ENCODE results near the gene ADORA1. TPM values are rescaled to one million over a fixed set of nuclear protein-coding genes. Genes with fewer than 3 reads are reported as not detected.

The ADORA1 gene
- total RNA-seq, 2 experiments from 2014 or later: not detected

DNA sequence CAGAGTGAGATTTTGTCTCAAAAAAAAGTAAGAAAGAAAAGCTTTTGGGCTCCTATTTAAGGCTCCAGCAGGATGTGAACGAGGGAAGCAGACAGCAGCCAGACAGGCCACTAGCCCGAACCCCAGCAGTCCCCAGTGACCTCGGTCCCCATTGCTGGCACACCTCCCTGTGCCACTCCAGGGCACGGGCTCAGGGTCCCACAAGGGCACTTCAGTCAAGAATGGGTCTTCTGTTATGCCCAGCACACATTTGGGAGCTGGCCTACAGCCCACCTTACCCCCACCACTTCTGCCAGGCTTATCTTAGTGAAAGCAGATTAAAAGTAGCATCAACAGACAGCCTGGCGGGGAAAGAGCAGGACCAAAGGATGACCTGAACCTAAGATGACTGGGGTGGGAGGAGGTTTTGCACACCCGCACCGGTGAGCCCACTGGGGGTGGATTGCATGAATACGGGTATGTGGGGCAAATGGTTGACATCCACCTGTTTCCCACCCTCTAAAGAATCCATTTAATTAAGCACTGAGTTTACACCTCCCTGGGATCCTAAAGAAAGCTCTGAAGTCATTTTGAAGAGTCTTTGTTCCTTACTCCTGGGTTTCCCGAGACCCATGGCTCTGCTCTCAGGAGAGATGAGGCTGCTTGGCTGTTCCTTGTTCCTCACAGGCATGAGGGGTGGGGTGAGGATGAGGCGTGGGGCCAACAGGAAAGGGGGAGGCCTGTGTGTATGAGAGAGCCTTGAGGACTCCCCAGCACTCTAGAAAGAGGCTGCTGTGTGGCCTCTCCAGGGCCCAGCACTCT is 54.3 kb downstream of the ADORA1 start:
- peaks cover 13% of the 10 kb centered on the region for H3K27me3 Mint-ChIP-seq
- DNase-seq: no peak
- no peaks in the 10 kb centered on the region for H3K9me3 Mint-ChIP-seq (ENCODE audit: low read depth)
- H3K4me1 Mint-ChIP-seq: no peaks in the 10 kb centered on the region
- no peak for ATAC-seq
- H3K36me3 Mint-ChIP-seq: no peaks in the 10 kb centered on the region
- H3K27ac Mint-ChIP-seq: no peak overlapping the region
- no peak overlapping the region for H3K4me3 Mint-ChIP-seq
- CTCF ChIA-PET: interaction anchor here (0.5 to 1.0 kb wide), 3 partner anchors 9 to 941 kb away, joined by 3 to 4 read pairs (median 3); no protein-coding TSS in a partner anchor

- no peak for ATAC-seq
- no peaks in the 10 kb centered on the region for H3K9me3 Mint-ChIP-seq (ENCODE audit: low read depth)
- H3K36me3 Mint-ChIP-seq: no peaks in the 10 kb centered on the region
- no peak overlapping the region for H3K27ac Mint-ChIP-seq
- H3K27me3 Mint-ChIP-seq: peaks cover 16% of the 10 kb centered on the region
- H3K4me3 Mint-ChIP-seq: no peak overlapping the region
- no peaks in the 10 kb centered on the region for H3K4me1 Mint-ChIP-seq
- DNase-seq: no peak
- CTCF ChIA-PET: interaction anchor here (0.8 kb wide), 1 partner anchor 33 kb away, joined by 3 read pairs; no protein-coding TSS in a partner anchor
Observed at GRCh38 chr1:203182387-203182953, 54.9 kb downstream of the ADORA1 start.

DNA sequence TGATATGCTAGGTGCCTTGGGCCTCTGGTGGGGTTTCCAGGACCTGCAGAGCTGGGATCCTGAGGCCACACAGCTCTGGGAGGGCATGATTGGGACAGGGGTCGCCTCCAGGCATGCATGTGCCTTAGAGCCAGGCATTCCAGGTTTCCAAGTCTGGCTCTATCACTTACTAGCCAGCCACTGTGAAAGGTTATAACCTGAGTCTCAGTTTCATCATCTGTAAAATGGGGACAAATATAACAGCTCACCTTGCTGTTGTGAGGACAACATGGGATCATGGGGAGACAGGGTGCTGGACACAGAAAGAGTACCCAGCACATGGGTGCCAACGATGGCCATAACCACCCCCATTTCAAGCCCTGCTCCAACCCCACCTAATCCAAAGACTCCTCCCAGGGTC is 56.3 kb downstream of the ADORA1 start:
- DNase-seq (no peak), ATAC-seq (no peak)
- H3K9me3 Mint-ChIP-seq (ENCODE audit: low read depth): no peaks in the 10 kb centered on the region
- H3K4me3 Mint-ChIP-seq: no peak overlapping the region
- CTCF ChIA-PET: no interaction called here
- H3K27ac Mint-ChIP-seq: no peak overlapping the region
- H3K4me1 Mint-ChIP-seq: no peaks in the 10 kb centered on the region
- H3K36me3 Mint-ChIP-seq: no peaks in the 10 kb centered on the region
- H3K27me3 Mint-ChIP-seq: peaks cover 15% of the 10 kb centered on the region

DNA sequence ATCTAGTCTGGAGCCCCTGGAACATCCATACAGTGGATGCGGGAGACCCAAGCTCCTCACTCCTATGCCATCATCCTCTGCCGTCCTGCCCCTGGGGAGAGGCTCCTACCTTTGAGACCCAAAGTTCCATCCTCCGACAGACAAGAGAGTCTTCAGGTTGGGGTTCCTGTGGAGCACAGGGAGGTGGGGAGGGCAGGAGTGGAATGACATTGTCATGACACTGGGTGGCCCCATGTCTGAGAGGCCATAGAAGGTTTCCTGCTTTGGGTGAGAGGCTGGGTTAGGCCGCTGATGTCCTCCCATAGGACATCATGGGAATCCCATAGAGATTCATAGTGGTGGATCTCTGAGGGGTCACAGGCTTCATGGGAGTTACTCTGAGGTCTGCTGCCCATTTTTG is 56.9 kb downstream of the ADORA1 start:
- Mint-ChIP-seq H3K4me1 (no peaks in the 10 kb centered on the region), H3K9me3 (ENCODE audit: low read depth) (no peaks in the 10 kb centered on the region), H3K4me3 (no peak overlapping the region), H3K27ac (no peak overlapping the region), H3K27me3 (peaks cover 21% of the 10 kb centered on the region), H3K36me3 (no peaks in the 10 kb centered on the region)
- ATAC-seq (no peak), DNase-seq (no peak)
- CTCF ChIA-PET: interaction anchor here (1.4 kb wide), 1 partner anchor 32 kb away, joined by 4 read pairs; no protein-coding TSS in a partner anchor

GRCh38 chr1:203185061-203185461 is 57.5 kb downstream of the ADORA1 start:
- DNase-seq: no peak
- H3K27ac Mint-ChIP-seq: no peak overlapping the region
- ATAC-seq: no peak
- no peak overlapping the region for H3K4me3 Mint-ChIP-seq
- H3K4me1 Mint-ChIP-seq: no peaks in the 10 kb centered on the region
- no peaks in the 10 kb centered on the region for H3K9me3 Mint-ChIP-seq (ENCODE audit: low read depth)
- CTCF ChIA-PET: interaction anchor here (1.4 kb wide), 1 partner anchor 31 kb away, joined by 4 read pairs; no protein-coding TSS in a partner anchor
- H3K27me3 Mint-ChIP-seq: peaks cover 25% of the 10 kb centered on the region
- no peaks in the 10 kb centered on the region for H3K36me3 Mint-ChIP-seq

DNA sequence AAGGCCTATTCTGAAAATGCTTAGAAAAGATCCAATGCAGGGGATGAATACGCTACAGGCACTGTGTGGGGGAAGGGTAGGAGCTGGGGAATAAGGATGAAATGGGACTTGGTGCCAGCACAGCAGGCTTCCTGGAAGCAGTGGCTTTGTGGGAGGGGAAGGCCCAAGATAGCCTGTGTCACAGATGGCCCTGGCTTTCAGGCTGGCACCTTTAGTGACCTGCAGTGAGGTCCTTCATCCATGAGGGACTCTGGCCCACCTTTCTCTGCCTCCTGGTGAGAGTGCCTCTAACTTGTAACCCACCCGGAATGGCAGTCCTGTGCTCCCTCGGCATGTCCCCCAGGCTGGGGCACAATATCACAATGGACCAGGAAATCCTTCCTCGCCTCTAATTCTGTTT is 58.1 kb downstream of the ADORA1 start:
- CTCF ChIA-PET: interaction anchor here (1.4 kb wide), 1 partner anchor 31 kb away, joined by 4 read pairs; no protein-coding TSS in a partner anchor
- Mint-ChIP-seq H3K4me1 (no peaks in the 10 kb centered on the region), H3K27me3 (peaks cover 27% of the 10 kb centered on the region), H3K27ac (no peak overlapping the region), H3K9me3 (ENCODE audit: low read depth) (no peaks in the 10 kb centered on the region), H3K4me3 (no peak overlapping the region), H3K36me3 (no peaks in the 10 kb centered on the region)
- ATAC-seq: no peak
- DNase-seq: no peak

DNA sequence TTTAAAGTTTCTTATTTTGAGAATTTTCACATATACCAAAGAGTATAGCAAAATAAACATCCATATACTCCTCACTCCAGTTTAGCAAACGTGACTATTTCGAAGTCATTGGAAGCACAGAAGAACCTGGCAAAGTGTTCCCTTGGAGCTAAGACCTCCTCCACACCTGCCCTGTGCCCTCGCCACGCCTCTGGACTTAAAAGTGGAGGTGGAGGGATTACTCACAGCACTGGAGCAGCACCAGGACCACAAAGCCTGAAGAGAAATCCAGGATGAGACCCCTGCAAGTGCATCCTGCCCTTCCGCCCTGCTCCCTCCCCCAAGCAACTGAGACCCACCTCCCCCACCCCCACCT is 58.5 kb downstream of the ADORA1 start:
- no peaks in the 10 kb centered on the region for H3K4me1 Mint-ChIP-seq
- ATAC-seq (no peak), DNase-seq (no peak)
- CTCF ChIA-PET: interaction anchor here (1.4 kb wide), 1 partner anchor 30 kb away, joined by 4 read pairs; no protein-coding TSS in a partner anchor
- no peak overlapping the region for H3K27ac Mint-ChIP-seq
- no peaks in the 10 kb centered on the region for H3K36me3 Mint-ChIP-seq
- peaks cover 27% of the 10 kb centered on the region for H3K27me3 Mint-ChIP-seq
- no peak overlapping the region for H3K4me3 Mint-ChIP-seq
- H3K9me3 Mint-ChIP-seq (ENCODE audit: low read depth): no peaks in the 10 kb centered on the region

DNA sequence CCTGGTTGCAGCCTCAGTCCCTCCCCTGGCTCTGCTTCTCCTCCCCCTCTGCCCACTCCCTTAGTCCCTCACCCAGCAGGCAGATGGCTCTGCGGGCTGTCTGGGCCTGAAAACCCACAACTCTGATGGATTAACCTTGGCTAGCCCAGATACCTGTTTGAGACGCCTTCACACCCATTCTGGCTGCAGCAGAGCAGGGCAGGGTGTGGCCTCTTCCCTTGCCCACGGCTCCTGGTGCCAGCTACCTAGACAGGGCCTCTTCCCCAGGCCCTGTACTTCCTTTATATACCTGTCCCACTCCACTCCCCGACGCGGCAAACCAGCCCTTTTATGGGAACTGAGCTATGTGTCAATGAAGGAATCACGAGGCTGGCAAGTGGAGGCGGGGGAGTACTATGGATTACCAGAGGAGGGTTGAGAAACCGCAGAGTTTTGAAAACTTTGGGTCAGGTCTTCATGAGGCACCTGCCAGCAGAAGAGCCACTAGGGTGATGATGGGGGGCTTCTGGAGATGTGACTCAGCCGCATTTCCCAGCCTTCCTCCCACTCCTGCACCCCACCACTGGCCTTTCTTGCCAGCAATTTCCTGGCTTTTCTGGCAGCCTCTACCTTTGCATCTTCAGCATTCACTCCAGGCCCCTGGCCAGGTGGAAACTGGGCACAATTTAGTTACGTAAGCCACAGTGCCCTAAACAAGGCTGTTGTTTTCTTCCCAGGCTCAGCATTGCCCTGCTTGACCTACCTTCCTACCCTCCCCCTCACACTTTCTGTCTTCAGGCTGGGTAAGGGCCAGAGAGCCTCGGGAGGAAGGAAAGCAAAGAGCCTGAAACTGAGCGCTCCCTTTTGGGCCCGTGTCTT is 59.1 kb downstream of the ADORA1 start, which contains the start of gene CHI3L1:
CHI3L1 (minus strand) TSS at position 259 of the 858 bp plus-strand sequence; CDS start at position 178, 81 bp downstream.
- H3K9me3 Mint-ChIP-seq (ENCODE audit: low read depth): no peaks in the 10 kb centered on the region
- no peak for DNase-seq
- no peaks in the 10 kb centered on the region for H3K36me3 Mint-ChIP-seq
- H3K27ac Mint-ChIP-seq: no peak within 1 kb of the TSS
- CTCF ChIA-PET: no interaction called here
- no peak for ATAC-seq
- no peaks in the 10 kb centered on the region for H3K4me1 Mint-ChIP-seq
- H3K4me3 Mint-ChIP-seq: no peak within 1 kb of the TSS
- H3K27me3 Mint-ChIP-seq: peaks cover 27% of the 10 kb centered on the region

- H3K36me3 Mint-ChIP-seq: no peaks in the 10 kb centered on the region
- ATAC-seq (no peak), DNase-seq (no peak)
- no peak overlapping the region for H3K4me3 Mint-ChIP-seq
- H3K27ac Mint-ChIP-seq: no peak overlapping the region
- peaks cover 27% of the 10 kb centered on the region for H3K27me3 Mint-ChIP-seq
- no peaks in the 10 kb centered on the region for H3K9me3 Mint-ChIP-seq (ENCODE audit: low read depth)
- CTCF ChIA-PET: no interaction called here
- H3K4me1 Mint-ChIP-seq: no peaks in the 10 kb centered on the region
Observed at GRCh38 chr1:203187304-203187685, 59.8 kb downstream of the ADORA1 start.

GRCh38 chr1:203187689-203188264 is 60.3 kb downstream of the ADORA1 start:
- Mint-ChIP-seq H3K4me3 (no peak overlapping the region), H3K36me3 (no peaks in the 10 kb centered on the region), H3K27ac (no peak overlapping the region), H3K4me1 (no peaks in the 10 kb centered on the region), H3K9me3 (ENCODE audit: low read depth) (no peaks in the 10 kb centered on the region), H3K27me3 (peaks cover 27% of the 10 kb centered on the region)
- CTCF ChIA-PET: no interaction called here
- DNase-seq (no peak), ATAC-seq (no peak)

- DNase-seq: no peak
- ATAC-seq: no peak
- Mint-ChIP-seq H3K4me1 (no peaks in the 10 kb centered on the region), H3K4me3 (no peak overlapping the region), H3K27me3 (peaks cover 27% of the 10 kb centered on the region), H3K27ac (no peak overlapping the region), H3K36me3 (no peaks in the 10 kb centered on the region), H3K9me3 (ENCODE audit: low read depth) (no peaks in the 10 kb centered on the region)
- CTCF ChIA-PET: no interaction called here
Observed at GRCh38 chr1:203188686-203189232, 61.2 kb downstream of the ADORA1 start.

GRCh38 chr1:203189951-203190352 is 62.4 kb downstream of the ADORA1 start:
- DNase-seq (no peak), ATAC-seq (no peak)
- Mint-ChIP-seq H3K4me1 (no peaks in the 10 kb centered on the region), H3K4me3 (no peak overlapping the region), H3K27ac (no peak overlapping the region), H3K9me3 (ENCODE audit: low read depth) (no peaks in the 10 kb centered on the region), H3K36me3 (no peaks in the 10 kb centered on the region), H3K27me3 (peaks cover 27% of the 10 kb centered on the region)
- CTCF ChIA-PET: no interaction called here

DNA sequence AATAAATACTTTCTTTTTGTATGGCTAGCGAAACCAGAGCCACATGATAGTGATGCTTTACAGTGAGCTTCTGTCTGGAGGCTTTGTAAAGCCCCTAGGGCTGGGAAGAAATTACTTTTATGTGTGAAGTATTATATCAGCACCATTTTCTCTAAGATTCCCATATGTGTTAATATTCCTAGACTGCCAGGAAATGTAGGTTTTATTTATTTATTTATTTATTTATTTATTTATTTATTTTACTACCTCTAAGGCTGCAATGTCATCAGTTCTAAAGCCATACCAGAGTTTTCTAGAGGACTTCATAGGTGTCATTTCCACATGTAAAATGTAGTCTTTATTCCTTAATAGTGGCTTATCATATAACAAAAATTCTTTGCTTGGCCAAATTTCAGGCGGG is 63.4 kb downstream of the ADORA1 start:
- CTCF ChIA-PET: no interaction called here
- no peak overlapping the region for H3K4me3 Mint-ChIP-seq
- H3K36me3 Mint-ChIP-seq: no peaks in the 10 kb centered on the region
- peaks cover 30% of the 10 kb centered on the region for H3K27me3 Mint-ChIP-seq
- no peak for ATAC-seq
- H3K9me3 Mint-ChIP-seq (ENCODE audit: low read depth): no peaks in the 10 kb centered on the region
- H3K27ac Mint-ChIP-seq: no peak overlapping the region
- DNase-seq: no peak
- no peaks in the 10 kb centered on the region for H3K4me1 Mint-ChIP-seq

All from activated CD8-positive, alpha-beta memory T cell treated with anti-CD3 and anti-CD28 coated beads, Interleukin-2, amount 10 ng/mL, durations not matched to agents 7 days and 5 days (primary cell).